ENCODE measurements around the gene MOCOS.

Gene MOCOS

GRCh38 chr18:36275561-36275960 lies 88.3 kb downstream of the MOCOS start:
- DNase-seq, result no peak

- DNase-seq, result no peak
Measured at GRCh38 chr18:36279001-36279400, 91.7 kb downstream of the MOCOS start.

- DNase-seq, result no peak
Measured at GRCh38 chr18:36281936-36282335, 94.6 kb downstream of the MOCOS start.

GRCh38 chr18:36283448-36283847 lies 96.2 kb downstream of the MOCOS start:
- DNase-seq, result no peak

GRCh38 chr18:36284268-36284667 lies 97.0 kb downstream of the MOCOS start:
- DNase-seq, result no peak

- DNase-seq, result peak; percentile 4
Measured at GRCh38 chr18:36284671-36285295, 97.5 kb downstream of the MOCOS start.

- DNase-seq, result no peak
Measured at GRCh38 chr18:36287653-36288052, 100.4 kb downstream of the MOCOS start.

- no peak for DNase-seq
Measured at GRCh38 chr18:36288689-36289088, 101.4 kb downstream of the MOCOS start.

GRCh38 chr18:36294031-36294430 lies 106.7 kb downstream of the MOCOS start:
- no peak for DNase-seq

GRCh38 chr18:36295214-36295613 lies 107.9 kb downstream of the MOCOS start:
- DNase-seq, result no peak

- no peak for DNase-seq
Measured at GRCh38 chr18:36295880-36296301, 108.6 kb downstream of the MOCOS start.

GRCh38 chr18:36296650-36297416 lies 109.5 kb downstream of the MOCOS start:
- DNase-seq, result peak; percentile 20

GRCh38 chr18:36297417-36298125 lies 110.3 kb downstream of the MOCOS start, which contains the start of gene FHOD3:
Gene FHOD3 (plus strand): TSS chr18:36297713. CDS start chr18:36297836, 123 bp downstream.
- peak; percentile 2 for DNase-seq

- DNase-seq, result no peak
Measured at GRCh38 chr18:36298126-36298741, 110.9 kb downstream of the MOCOS start.

- no peak for DNase-seq
Measured at GRCh38 chr18:36299015-36299414, 111.7 kb downstream of the MOCOS start.

GRCh38 chr18:36300211-36300610 lies 112.9 kb downstream of the MOCOS start:
- DNase-seq, result no peak

GRCh38 chr18:36301884-36302283 lies 114.6 kb downstream of the MOCOS start:
- no peak for DNase-seq

GRCh38 chr18:36302676-36303075 lies 115.4 kb downstream of the MOCOS start:
- no peak for DNase-seq

- DNase-seq, result no peak
Measured at GRCh38 chr18:36303211-36303844, 116.0 kb downstream of the MOCOS start.

- no peak for DNase-seq
Measured at GRCh38 chr18:36304723-36305122, 117.4 kb downstream of the MOCOS start.

GRCh38 chr18:36305375-36305774 lies 118.1 kb downstream of the MOCOS start:
- no peak for DNase-seq

GRCh38 chr18:36307513-36307912 lies 120.2 kb downstream of the MOCOS start:
- DNase-seq, result no peak

Data from T1000 (cell line).